ENCODE results near the gene NTF3. TPM values are rescaled to one million over a fixed set of nuclear protein-coding genes. Genes with fewer than 3 reads are reported as not detected.

The NTF3 gene
- total RNA-seq, 1 donor from 2014 or later, result 13.0 TPM

GRCh38 chr12:5470703-5471102 lies 38.8 kb downstream of the NTF3 start:
- Mint-ChIP-seq H3K4me1 (ENCODE audit: unreplicated experiment) (peaks cover 17% of the 10 kb centered on the region), H3K4me3 (peak overlapping the region; percentile 33), H3K9me3 (no peaks in the 10 kb centered on the region), H3K36me3 (peaks cover 34% of the 10 kb centered on the region), H3K27ac (peak overlapping the region; percentile 42), H3K27me3 (peaks cover 17% of the 10 kb centered on the region)
- TF ChIP-seq CTCF (conservative IDR thresholded peaks at IDR 0.05), result no peak
- no peak for DNase-seq (ENCODE audit: extremely low spot score, unreplicated experiment)

GRCh38 chr12:5473076-5473782 lies 41.3 kb downstream of the NTF3 start:
- TF ChIP-seq CTCF (conservative IDR thresholded peaks at IDR 0.05), result no peak
- no peaks in the 10 kb centered on the region for H3K9me3 Mint-ChIP-seq
- H3K4me3 Mint-ChIP-seq, result no peak overlapping the region
- peaks cover 45% of the 10 kb centered on the region for H3K36me3 Mint-ChIP-seq
- H3K27me3 Mint-ChIP-seq, result peaks cover 25% of the 10 kb centered on the region
- no peak for DNase-seq (ENCODE audit: extremely low spot score, unreplicated experiment)
- no peak overlapping the region for H3K27ac Mint-ChIP-seq
- peaks cover 17% of the 10 kb centered on the region for H3K4me1 Mint-ChIP-seq (ENCODE audit: unreplicated experiment)

GRCh38 chr12:5473783-5474116 lies 41.8 kb downstream of the NTF3 start:
- DNase-seq (ENCODE audit: extremely low spot score, unreplicated experiment), result no peak
- Mint-ChIP-seq H3K36me3 (peaks cover 46% of the 10 kb centered on the region), H3K27ac (no peak overlapping the region), H3K4me3 (no peak overlapping the region), H3K27me3 (peaks cover 26% of the 10 kb centered on the region), H3K9me3 (no peaks in the 10 kb centered on the region), H3K4me1 (ENCODE audit: unreplicated experiment) (peaks cover 17% of the 10 kb centered on the region)
- no peak for TF ChIP-seq CTCF (conservative IDR thresholded peaks at IDR 0.05)

- Mint-ChIP-seq H3K4me1 (ENCODE audit: unreplicated experiment) (peaks cover 19% of the 10 kb centered on the region), H3K36me3 (peaks cover 38% of the 10 kb centered on the region), H3K27ac (peak overlapping the region; percentile 0), H3K9me3 (no peaks in the 10 kb centered on the region), H3K27me3 (peaks cover 30% of the 10 kb centered on the region), H3K4me3 (no peak overlapping the region)
- TF ChIP-seq CTCF (conservative IDR thresholded peaks at IDR 0.05), result no peak
- no peak for DNase-seq (ENCODE audit: extremely low spot score, unreplicated experiment)
These were observed 44.4 kb downstream of the NTF3 start for GRCh38 chr12:5476356-5476755.

GRCh38 chr12:5478081-5478706 lies 46.3 kb downstream of the NTF3 start:
- no peak overlapping the region for H3K27ac Mint-ChIP-seq
- H3K4me3 Mint-ChIP-seq, result no peak overlapping the region
- H3K36me3 Mint-ChIP-seq, result peaks cover 33% of the 10 kb centered on the region
- no peak for TF ChIP-seq CTCF (conservative IDR thresholded peaks at IDR 0.05)
- H3K27me3 Mint-ChIP-seq, result peaks cover 30% of the 10 kb centered on the region
- no peak for DNase-seq (ENCODE audit: extremely low spot score, unreplicated experiment)
- no peaks in the 10 kb centered on the region for H3K9me3 Mint-ChIP-seq
- H3K4me1 Mint-ChIP-seq (ENCODE audit: unreplicated experiment), result peaks cover 19% of the 10 kb centered on the region

All from type B pancreatic cell (in vitro differentiated cells).